Measurements from ENCODE around the gene FGGY. TPM values are rescaled to one million over a fixed set of nuclear protein-coding genes. Genes with fewer than 3 reads are reported as not detected.

FGGY gene
- total and polyA plus RNA-seq, 11 donors: 7.2 to 42.9 (median 32.0) TPM

DNA sequence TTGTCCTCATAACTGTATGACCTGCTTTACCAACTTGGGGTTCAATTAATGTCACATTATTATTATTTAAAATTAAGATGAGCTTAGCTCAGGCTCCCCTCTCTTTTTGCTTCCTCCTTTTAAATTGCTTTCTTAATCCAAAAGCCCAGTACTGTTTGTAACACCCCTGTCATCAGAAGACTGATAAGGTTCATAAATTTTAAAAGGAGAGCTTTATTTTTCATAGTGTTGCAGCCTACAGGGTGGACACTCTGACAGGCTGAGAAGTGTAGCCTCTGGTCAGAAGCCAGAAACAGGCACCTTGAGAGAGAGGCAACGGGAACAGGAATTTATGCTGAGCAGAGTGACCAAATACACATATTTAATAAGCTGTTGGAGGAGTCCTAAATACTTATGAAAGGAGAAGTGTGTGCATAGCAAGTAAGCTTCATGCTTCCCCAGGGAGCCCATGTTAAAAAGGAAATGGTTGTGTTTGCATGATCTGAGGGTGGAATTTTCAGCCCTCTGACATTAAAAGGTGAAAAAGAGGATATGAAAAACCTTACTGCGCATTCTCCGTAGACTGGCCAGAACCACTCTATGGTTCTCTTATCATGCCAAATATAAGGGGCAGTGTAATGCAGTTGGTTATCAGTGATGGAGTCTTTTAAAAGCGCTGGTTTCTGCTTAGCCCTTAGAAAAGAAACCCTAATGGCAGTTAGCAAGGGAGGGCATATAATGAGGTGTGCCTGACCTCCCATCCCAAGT, 30.5 kb upstream of the FGGY start:
- WGBS, 4 donors: 53 to 66% (median 61%) methylated on average over 4 of the region's 4 CpGs
- Histone ChIP-seq H3K27me3 (no peaks in the 10 kb centered on the region), H3K4me1 (peaks cover 0 to 35% (median 16%) of the 10 kb centered on the region in 12 donors), H3K27ac (peak overlapping the region in 7 of 12 donors; percentile 6 to 86 (median 38)), H3K9me3 (no peaks in the 10 kb centered on the region), H3K36me3 (no peaks in the 10 kb centered on the region), H3K4me3 (no peak overlapping the region)
- peak in 3 of 4 donors; percentile 50 to 67 (median 59) for ATAC-seq
- DNase-seq: no peak
- intact Hi-C loops (cut with DNase I): no loop called here
- TF ChIP-seq CTCF (IDR thresholded peaks at IDR 0.05) (no peak), POLR2A (IDR thresholded peaks at IDR 0.05) (no peak)

DNA sequence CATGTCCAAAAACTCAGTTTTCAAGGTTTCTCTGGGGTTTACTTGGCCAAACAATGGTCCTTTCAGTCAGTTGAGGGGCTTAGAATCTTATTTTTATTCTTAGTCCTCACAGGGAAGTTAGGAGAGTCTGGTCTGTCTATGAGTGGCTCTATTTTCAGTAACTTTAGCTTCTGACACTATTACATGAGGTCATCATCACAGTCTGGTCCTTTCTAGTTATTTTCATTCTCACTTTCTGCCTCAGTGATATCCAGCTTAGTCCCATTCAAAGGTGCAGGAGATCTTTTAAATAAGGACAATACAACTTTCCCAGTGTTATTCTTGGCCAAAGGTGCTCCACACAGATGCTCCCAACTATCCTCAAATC, 30.0 kb upstream of the FGGY start:
- Histone ChIP-seq H3K36me3 (no peaks in the 10 kb centered on the region), H3K27ac (peak overlapping the region in 5 of 12 donors; percentile 13 to 86 (median 38)), H3K9me3 (no peaks in the 10 kb centered on the region), H3K4me1 (peaks cover 0 to 31% (median 12%) of the 10 kb centered on the region in 12 donors), H3K4me3 (no peak overlapping the region), H3K27me3 (no peaks in the 10 kb centered on the region)
- intact Hi-C loops (cut with DNase I): no loop called here
- TF ChIP-seq CTCF (IDR thresholded peaks at IDR 0.05) (no peak), POLR2A (IDR thresholded peaks at IDR 0.05) (no peak)
- ATAC-seq (peak in 1 of 4 donors; percentile 10), DNase-seq (no peak)

DNA sequence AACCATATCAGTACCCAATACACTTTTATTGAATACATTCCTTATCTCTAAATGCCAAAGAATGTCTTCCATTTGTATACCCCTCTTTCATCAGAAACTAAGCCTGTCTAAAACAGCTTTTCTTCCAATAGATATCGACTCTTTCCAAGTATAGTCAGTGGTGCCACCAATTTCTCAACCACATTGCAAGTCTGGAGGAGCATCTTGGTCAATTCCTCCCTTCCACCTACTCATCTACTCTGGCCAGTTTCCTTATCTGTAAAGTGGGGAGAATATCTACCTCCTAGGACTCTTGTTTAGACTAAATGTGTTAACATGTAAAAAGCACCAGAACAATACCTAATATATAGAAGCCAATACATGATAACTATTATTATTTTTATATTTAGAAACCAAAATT, 28.5 kb upstream of the FGGY start:
- no peak overlapping the region for H3K27ac ChIP-seq
- H3K36me3 ChIP-seq: no peaks in the 10 kb centered on the region
- TF ChIP-seq POLR2A (IDR thresholded peaks at IDR 0.05) (no peak), CTCF (IDR thresholded peaks at IDR 0.05) (no peak)
- H3K4me3 ChIP-seq: no peak overlapping the region
- ATAC-seq: no peak
- H3K9me3 ChIP-seq: no peaks in the 10 kb centered on the region
- WGBS, 4 donors: 91 to 99% (median 97%) methylated on average over 1 of the region's 1 CpG
- intact Hi-C loops (cut with DNase I): no loop called here
- no peak for DNase-seq
- peaks cover 0 to 42% (median 13%) of the 10 kb centered on the region in 12 donors for H3K4me1 ChIP-seq
- no peaks in the 10 kb centered on the region for H3K27me3 ChIP-seq

GRCh38 chr1:59271561-59272260, 25.2 kb upstream of the FGGY start:
- Histone ChIP-seq H3K4me3 (no peak overlapping the region), H3K27ac (peak overlapping the region in 1 of 12 donors; percentile 49), H3K27me3 (no peaks in the 10 kb centered on the region), H3K4me1 (peaks cover 0 to 36% (median 7%) of the 10 kb centered on the region in 12 donors), H3K36me3 (no peaks in the 10 kb centered on the region), H3K9me3 (no peaks in the 10 kb centered on the region)
- ATAC-seq (no peak), DNase-seq (no peak)
- WGBS, 4 donors: 95 to 98% (median 97%) methylated on average over 2 of the region's 2 CpGs
- TF ChIP-seq POLR2A (IDR thresholded peaks at IDR 0.05): no peak
- TF ChIP-seq CTCF (IDR thresholded peaks at IDR 0.05): no peak
- intact Hi-C loops (cut with DNase I): loop anchor here in 1 of 10 donors (10.0 kb wide), 1 partner anchor 107 kb away; no protein-coding TSS in a partner anchor
